Measurements from ENCODE around the gene SMIM15. TPM values are rescaled to one million over a fixed set of nuclear protein-coding genes. Genes with fewer than 3 reads are reported as not detected.

Gene SMIM15, protein sequence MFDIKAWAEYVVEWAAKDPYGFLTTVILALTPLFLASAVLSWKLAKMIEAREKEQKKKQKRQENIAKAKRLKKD
- 48.9 TPM for total RNA-seq
- long read RNA-seq, transcript SMIM15-201 (3 exons, 2,889 nt) = major isoform, 86 of 93 reads
- long read RNA-seq, partial matches to known transcripts = 0 of 93 reads
- long read RNA-seq, other reads (novel, unspliced or antisense) = 4 of 93 reads

DNA sequence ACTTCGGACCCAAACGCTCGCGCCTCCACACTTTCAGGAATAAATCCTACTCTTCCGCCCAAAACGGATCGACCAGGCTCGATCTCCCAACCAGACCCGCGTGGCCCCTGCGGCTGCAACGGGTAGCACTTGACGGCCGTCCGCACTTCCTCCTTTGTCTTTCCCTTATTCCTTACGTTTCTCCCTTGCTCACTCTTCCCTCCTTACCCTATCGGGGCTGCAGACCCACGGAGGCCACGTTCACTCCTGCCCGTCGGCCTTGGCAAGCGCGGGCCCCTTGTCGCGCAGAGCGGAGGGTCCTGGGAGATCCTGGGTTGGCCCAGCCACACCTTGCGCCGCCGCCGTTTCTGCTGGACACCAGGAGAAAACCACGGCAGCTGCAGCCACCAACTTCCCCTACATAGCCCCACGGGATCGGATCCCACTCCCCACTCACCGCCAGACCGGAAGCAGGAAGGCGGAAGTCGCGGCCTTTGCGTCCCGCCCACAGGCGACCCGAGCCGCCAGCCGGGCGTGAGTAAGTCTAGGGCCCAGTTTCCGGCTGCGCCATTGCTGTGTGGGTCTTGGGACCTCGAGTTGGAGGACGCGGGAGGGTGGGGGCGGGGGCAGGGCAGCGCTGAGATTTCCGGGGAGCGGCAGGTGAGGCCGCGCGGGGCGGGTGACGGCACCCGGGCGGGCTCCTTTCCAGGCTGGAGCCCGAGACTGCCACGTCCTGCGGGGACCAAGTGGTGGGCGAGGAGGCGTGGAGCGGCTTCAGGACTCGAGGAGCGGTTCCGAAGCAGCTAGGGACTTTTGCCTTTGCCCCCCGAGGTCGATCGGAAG, at the start of gene SMIM15:
Gene SMIM15, minus strand, starts transcription at position 459 of the 822 bp plus-strand sequence. CDS start 2,297 bp downstream, outside the sequence.
- Histone ChIP-seq H3K36me3 (peaks cover 19% of the 10 kb centered on the region), H3K4me1 (peaks cover 25% of the 10 kb centered on the region), H3K4me3 (peak within 1 kb of the TSS; percentile 94), H3K27ac (peak within 1 kb of the TSS; percentile 97), H3K27me3 (no peaks in the 10 kb centered on the region), H3K9me3 (no peaks in the 10 kb centered on the region)
- intact Hi-C loops (cut with DNase I) = no loop called here
- DNase-seq = peak; percentile 97
- peak; percentile 98 for ATAC-seq
- TF ChIP-seq, protein P1, sequence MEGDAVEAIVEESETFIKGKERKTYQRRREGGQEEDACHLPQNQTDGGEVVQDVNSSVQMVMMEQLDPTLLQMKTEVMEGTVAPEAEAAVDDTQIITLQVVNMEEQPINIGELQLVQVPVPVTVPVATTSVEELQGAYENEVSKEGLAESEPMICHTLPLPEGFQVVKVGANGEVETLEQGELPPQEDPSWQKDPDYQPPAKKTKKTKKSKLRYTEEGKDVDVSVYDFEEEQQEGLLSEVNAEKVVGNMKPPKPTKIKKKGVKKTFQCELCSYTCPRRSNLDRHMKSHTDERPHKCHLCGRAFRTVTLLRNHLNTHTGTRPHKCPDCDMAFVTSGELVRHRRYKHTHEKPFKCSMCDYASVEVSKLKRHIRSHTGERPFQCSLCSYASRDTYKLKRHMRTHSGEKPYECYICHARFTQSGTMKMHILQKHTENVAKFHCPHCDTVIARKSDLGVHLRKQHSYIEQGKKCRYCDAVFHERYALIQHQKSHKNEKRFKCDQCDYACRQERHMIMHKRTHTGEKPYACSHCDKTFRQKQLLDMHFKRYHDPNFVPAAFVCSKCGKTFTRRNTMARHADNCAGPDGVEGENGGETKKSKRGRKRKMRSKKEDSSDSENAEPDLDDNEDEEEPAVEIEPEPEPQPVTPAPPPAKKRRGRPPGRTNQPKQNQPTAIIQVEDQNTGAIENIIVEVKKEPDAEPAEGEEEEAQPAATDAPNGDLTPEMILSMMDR (IDR thresholded peaks at IDR 0.05) = no peak

DNA sequence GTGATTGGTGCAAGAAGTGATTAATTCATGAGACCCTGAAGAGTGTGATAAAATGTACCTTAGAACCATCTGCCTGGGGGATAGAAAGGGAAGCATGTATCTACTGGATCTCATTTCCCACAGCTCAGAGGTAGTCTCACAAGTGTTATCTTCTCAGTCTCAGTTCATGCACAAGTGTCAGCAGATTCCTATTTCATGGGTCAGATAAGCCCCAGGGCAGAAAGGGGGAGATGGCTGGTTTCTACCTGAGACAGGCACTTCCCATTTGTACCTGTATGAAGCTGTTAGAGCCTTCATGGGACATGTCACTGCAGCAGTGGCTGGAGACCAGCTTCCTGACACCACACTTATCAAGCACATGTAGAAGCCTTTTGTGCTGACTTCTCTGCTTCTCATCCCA, 45.6 kb upstream of the SMIM15 start:
- TF ChIP-seq, protein P1 (IDR thresholded peaks at IDR 0.05) = no peak
- ATAC-seq (no peak), DNase-seq (no peak)
- H3K4me3 ChIP-seq = no peak overlapping the region
- H3K36me3 ChIP-seq = no peaks in the 10 kb centered on the region
- no peak overlapping the region for H3K27ac ChIP-seq
- H3K4me1 ChIP-seq = no peaks in the 10 kb centered on the region
- intact Hi-C loops (cut with DNase I) = no loop called here
- no peaks in the 10 kb centered on the region for H3K9me3 ChIP-seq
- H3K27me3 ChIP-seq = no peaks in the 10 kb centered on the region

DNA sequence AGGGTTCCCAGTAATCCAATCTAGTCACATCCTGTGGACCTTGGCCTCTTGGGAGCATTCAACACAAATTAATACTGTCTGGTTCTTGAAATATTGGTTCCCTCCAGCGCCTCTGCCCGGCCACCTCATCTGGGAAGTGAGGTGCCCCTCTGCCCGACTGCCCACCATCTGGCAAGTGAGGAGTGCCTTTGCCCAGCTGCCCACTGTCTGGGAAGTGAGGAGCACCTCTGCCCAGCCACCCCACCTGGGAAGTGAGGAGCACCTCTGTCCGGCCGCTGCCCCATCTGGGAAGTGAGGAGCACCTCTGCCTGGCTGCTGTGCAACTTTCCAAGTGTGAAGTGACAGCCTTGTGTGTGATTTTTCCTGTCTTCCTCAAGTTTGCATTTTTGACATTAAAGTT, 42.7 kb upstream of the SMIM15 start:
- H3K27me3 ChIP-seq = no peaks in the 10 kb centered on the region
- no peak overlapping the region for H3K4me3 ChIP-seq
- no peak overlapping the region for H3K27ac ChIP-seq
- ATAC-seq (no peak), DNase-seq (no peak)
- no peaks in the 10 kb centered on the region for H3K4me1 ChIP-seq
- intact Hi-C loops (cut with DNase I) = no loop called here
- no peaks in the 10 kb centered on the region for H3K9me3 ChIP-seq
- TF ChIP-seq, protein P1 (IDR thresholded peaks at IDR 0.05) = no peak
- H3K36me3 ChIP-seq = no peaks in the 10 kb centered on the region

DNA sequence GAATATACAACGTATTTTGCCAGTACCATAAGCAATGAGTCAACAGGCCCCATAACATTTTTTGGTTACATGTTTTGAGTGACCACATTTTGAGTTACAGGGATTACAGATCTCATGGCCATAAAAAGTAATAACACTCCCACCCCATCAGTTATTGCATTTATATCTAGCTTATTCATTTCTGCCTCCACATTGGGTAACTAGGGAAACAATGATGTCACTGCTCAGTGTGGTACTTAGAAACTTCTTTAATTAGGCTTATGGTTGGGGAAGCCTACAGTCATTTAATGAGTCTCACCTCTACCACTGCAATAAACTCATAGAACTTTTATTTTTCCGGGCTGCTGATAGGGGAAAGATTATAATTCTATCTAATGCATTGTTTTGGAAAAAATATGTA, 39.9 kb upstream of the SMIM15 start:
- intact Hi-C loops (cut with DNase I) = no loop called here
- Histone ChIP-seq H3K27ac (no peak overlapping the region), H3K36me3 (no peaks in the 10 kb centered on the region), H3K27me3 (no peaks in the 10 kb centered on the region), H3K4me1 (no peaks in the 10 kb centered on the region), H3K4me3 (no peak overlapping the region), H3K9me3 (no peaks in the 10 kb centered on the region)
- no peak for ATAC-seq
- TF ChIP-seq, protein P1 (IDR thresholded peaks at IDR 0.05) = no peak
- DNase-seq = no peak

DNA sequence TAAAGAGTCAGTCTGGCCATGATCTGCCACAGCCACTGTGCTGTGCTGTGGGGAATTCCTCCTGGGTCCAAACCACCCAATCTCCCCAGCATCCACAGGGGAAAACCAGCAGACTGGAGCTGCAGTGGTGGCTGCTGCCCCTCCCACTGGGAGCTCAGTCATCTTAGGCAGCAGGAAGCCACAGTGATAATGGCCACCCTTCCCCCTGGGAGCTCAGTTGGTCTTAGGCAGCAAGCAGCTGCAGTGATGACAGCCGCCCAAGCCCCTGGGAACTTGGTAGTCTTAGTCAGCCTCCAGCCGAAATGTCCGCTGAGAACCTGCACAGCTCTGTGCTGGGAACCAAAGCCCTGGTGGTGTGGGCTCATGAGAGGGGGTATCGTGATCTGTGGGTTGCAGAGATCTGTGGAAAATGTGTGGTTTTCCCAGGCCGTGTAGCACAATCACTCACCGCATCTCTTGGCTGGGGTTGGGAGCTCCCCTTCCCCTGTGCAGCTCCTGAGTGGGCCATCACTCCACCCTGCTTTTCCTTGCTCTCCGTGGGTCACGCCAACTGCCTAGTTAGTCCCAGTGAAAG, 38.4 kb upstream of the SMIM15 start:
- Histone ChIP-seq H3K9me3 (no peaks in the 10 kb centered on the region), H3K27ac (no peak overlapping the region), H3K4me3 (no peak overlapping the region), H3K27me3 (no peaks in the 10 kb centered on the region), H3K36me3 (no peaks in the 10 kb centered on the region), H3K4me1 (no peaks in the 10 kb centered on the region)
- ATAC-seq (no peak), DNase-seq (no peak)
- intact Hi-C loops (cut with DNase I) = no loop called here
- TF ChIP-seq, protein P1 (IDR thresholded peaks at IDR 0.05) = no peak
